Chondrocyte (in vitro differentiated cells): Measurements from ENCODE around the gene GIGYF1. TPM values are rescaled to one million over a fixed set of nuclear protein-coding genes. Genes with fewer than 3 reads are reported as not detected.

ENCODE experiments used
- DNase-seq: peaks from one replicate; pipeline ENCODE4 v3.0.0; 2021; ENCODE audit warnings: mixed read lengths, low spot score
- H3K27ac Mint-ChIP-seq: one replicate; pipeline ENCODE4 v1.8.0; 2021; ENCODE audit warnings: mild to moderate bottlenecking, moderate library complexity, mixed read lengths; ENCODE audit not compliant: unreplicated experiment
- H3K27me3 Mint-ChIP-seq: 2 replicates; pipeline ENCODE4 v1.8.0; 2021; ENCODE audit warnings: low read depth, mixed read lengths
- H3K36me3 Mint-ChIP-seq: 2 replicates; pipeline ENCODE4 v1.8.0; 2021; ENCODE audit warnings: low read depth, mixed read lengths
- H3K4me1 Mint-ChIP-seq: 2 replicates; pipeline ENCODE4 v1.8.0; 2021; ENCODE audit warnings: low read depth, mild to moderate bottlenecking, mixed read lengths
- H3K4me3 Mint-ChIP-seq: one replicate; pipeline ENCODE4 v1.8.0; 2021; ENCODE audit warnings: mild to moderate bottlenecking, moderate library complexity, mixed read lengths; ENCODE audit not compliant: unreplicated experiment
- H3K9me3 Mint-ChIP-seq: 2 replicates; pipeline ENCODE4 v1.8.0; 2021; ENCODE audit warnings: low read depth, mixed read lengths
- CTCF ChIP-seq: fragments of 200-600 bp; sonication (generic); IDR thresholded peaks from 2 replicates; pipeline ENCODE4 v1.5.0; 2021; ENCODE audit warnings: antibody characterized with exemption, mild to moderate bottlenecking, moderate library complexity
- total RNA-seq: library from RNA; stranded (reverse); gene quantifications from 3 replicates; pipeline ENCODE4 v1.2.1, GENCODE V29; 2021

Gene GIGYF1
- total RNA-seq, 1 donor from 2014 or later: 32.8 TPM

- DNase-seq: no peak
- H3K36me3 Mint-ChIP-seq: no peaks in the 10 kb centered on the region
- TF ChIP-seq CTCF: no peak
- H3K27me3 Mint-ChIP-seq: peaks cover 26% of the 10 kb centered on the region
- no peak overlapping the region for H3K27ac Mint-ChIP-seq
- H3K9me3 Mint-ChIP-seq: no peaks in the 10 kb centered on the region
- H3K4me1 Mint-ChIP-seq: no peaks in the 10 kb centered on the region
- H3K4me3 Mint-ChIP-seq: no peak overlapping the region
Observed at GRCh38 chr7:100642534-100642907, 51.5 kb downstream of the GIGYF1 start.

- H3K27ac Mint-ChIP-seq: no peak overlapping the region
- H3K9me3 Mint-ChIP-seq: no peaks in the 10 kb centered on the region
- DNase-seq: no peak
- no peaks in the 10 kb centered on the region for H3K4me1 Mint-ChIP-seq
- no peak overlapping the region for H3K4me3 Mint-ChIP-seq
- H3K27me3 Mint-ChIP-seq: peaks cover 24% of the 10 kb centered on the region
- no peaks in the 10 kb centered on the region for H3K36me3 Mint-ChIP-seq
- TF ChIP-seq CTCF: no peak
Observed at GRCh38 chr7:100641860-100642533, 52.1 kb downstream of the GIGYF1 start.

GRCh38 chr7:100641463-100641859 lies 52.6 kb downstream of the GIGYF1 start, which contains the start of gene TFR2:
TFR2 (minus strand) TSS chr7:100641552; CDS start chr7:100641509, 43 bp downstream.
- TF ChIP-seq CTCF: no peak
- DNase-seq: no peak
- no peaks in the 10 kb centered on the region for H3K4me1 Mint-ChIP-seq
- H3K27ac Mint-ChIP-seq: no peak within 1 kb of the TSS
- peaks cover 21% of the 10 kb centered on the region for H3K27me3 Mint-ChIP-seq
- no peak within 1 kb of the TSS for H3K4me3 Mint-ChIP-seq
- no peaks in the 10 kb centered on the region for H3K36me3 Mint-ChIP-seq
- no peaks in the 10 kb centered on the region for H3K9me3 Mint-ChIP-seq

GRCh38 chr7:100640517-100641440 lies 53.3 kb downstream of the GIGYF1 start:
- DNase-seq: no peak
- no peak overlapping the region for H3K27ac Mint-ChIP-seq
- H3K36me3 Mint-ChIP-seq: no peaks in the 10 kb centered on the region
- no peak overlapping the region for H3K4me3 Mint-ChIP-seq
- peaks cover 16% of the 10 kb centered on the region for H3K27me3 Mint-ChIP-seq
- no peak for TF ChIP-seq CTCF
- no peaks in the 10 kb centered on the region for H3K9me3 Mint-ChIP-seq
- H3K4me1 Mint-ChIP-seq: no peaks in the 10 kb centered on the region

GRCh38 chr7:100639995-100640516 lies 54.0 kb downstream of the GIGYF1 start:
- Mint-ChIP-seq H3K9me3 (no peaks in the 10 kb centered on the region), H3K4me3 (no peak overlapping the region), H3K4me1 (no peaks in the 10 kb centered on the region), H3K27ac (no peak overlapping the region), H3K27me3 (peaks cover 9% of the 10 kb centered on the region), H3K36me3 (no peaks in the 10 kb centered on the region)
- no peak for TF ChIP-seq CTCF
- DNase-seq: no peak
